ENCODE results near the gene ALG2. TPM values are rescaled to one million over a fixed set of nuclear protein-coding genes. Genes with fewer than 3 reads are reported as not detected.

ALG2 gene
- total RNA-seq, 1 donor from 2014 or later = 52.4 TPM

DNA sequence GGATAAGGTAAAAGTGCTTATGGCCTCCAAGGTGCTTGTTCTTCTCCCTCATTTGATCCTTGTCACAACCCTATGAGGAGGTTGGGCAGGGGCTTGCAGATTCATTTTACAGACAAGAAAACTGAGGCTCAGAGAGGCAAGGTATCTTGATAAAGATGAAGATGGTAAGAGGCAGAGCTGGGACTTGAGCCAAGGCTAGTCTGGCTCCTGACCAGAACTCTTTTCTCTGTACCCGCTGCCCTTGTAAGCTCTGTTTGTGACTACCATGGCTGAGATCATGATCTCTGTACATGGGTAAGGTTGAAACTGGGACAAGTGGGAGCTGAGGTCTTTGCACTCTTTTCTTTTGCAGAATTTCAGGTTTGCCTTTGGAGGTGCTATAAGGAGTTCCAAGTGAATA is 33.9 kb upstream of the ALG2 start:
- no peak overlapping the region for H3K4me3 ChIP-seq (ENCODE audit: low read depth, low read length)
- DNase-seq (ENCODE audit: low read depth) = no peak
- no peaks in the 10 kb centered on the region for H3K36me3 ChIP-seq (ENCODE audit: control insufficient read depth, insufficient read depth, low read length)
- H3K27me3 ChIP-seq (ENCODE audit: control insufficient read depth, insufficient read depth, low read length) = no peaks in the 10 kb centered on the region
- TF ChIP-seq, protein P1, sequence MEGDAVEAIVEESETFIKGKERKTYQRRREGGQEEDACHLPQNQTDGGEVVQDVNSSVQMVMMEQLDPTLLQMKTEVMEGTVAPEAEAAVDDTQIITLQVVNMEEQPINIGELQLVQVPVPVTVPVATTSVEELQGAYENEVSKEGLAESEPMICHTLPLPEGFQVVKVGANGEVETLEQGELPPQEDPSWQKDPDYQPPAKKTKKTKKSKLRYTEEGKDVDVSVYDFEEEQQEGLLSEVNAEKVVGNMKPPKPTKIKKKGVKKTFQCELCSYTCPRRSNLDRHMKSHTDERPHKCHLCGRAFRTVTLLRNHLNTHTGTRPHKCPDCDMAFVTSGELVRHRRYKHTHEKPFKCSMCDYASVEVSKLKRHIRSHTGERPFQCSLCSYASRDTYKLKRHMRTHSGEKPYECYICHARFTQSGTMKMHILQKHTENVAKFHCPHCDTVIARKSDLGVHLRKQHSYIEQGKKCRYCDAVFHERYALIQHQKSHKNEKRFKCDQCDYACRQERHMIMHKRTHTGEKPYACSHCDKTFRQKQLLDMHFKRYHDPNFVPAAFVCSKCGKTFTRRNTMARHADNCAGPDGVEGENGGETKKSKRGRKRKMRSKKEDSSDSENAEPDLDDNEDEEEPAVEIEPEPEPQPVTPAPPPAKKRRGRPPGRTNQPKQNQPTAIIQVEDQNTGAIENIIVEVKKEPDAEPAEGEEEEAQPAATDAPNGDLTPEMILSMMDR (IDR thresholded peaks at IDR 0.05; ENCODE audit: insufficient read depth, low read length, poor library complexity, severe bottlenecking) = no peak

DNA sequence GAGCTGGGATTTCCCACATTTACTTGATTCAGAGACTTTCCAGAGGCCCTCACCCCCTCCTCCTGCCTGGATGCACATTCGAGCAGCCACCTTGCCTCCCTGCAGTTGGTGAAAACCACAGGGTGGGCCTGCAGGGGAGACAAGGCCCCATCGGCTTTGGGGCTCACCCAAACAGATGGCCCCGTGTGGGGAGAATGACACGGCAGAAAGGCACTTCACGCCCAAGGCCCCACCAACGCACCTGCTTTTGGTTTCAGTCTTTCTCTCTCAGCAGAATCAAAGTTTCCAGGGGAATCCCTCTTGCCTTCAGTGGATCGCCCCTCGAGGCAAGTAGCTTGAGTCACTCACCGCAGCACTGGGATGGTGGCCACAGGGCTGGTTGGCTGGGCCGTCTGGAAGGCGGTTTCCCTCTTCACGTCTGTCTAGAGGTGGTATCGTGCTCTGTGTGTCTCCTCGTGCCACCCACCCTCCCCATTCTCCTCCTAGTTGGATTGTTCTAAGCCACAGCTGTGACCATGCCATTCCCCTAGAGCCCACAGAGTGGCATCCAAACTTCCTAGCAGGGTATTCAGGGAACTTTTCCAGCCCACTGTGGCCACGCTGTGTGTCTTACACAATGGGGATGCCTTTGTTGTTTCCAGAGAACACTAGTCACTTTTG is 32.2 kb upstream of the ALG2 start:
- no peaks in the 10 kb centered on the region for H3K36me3 ChIP-seq (ENCODE audit: control insufficient read depth, insufficient read depth, low read length)
- TF ChIP-seq, protein P1 (IDR thresholded peaks at IDR 0.05; ENCODE audit: insufficient read depth, low read length, poor library complexity, severe bottlenecking) = no peak
- H3K4me3 ChIP-seq (ENCODE audit: low read depth, low read length) = no peak overlapping the region
- DNase-seq (ENCODE audit: low read depth) = no peak
- H3K27me3 ChIP-seq (ENCODE audit: control insufficient read depth, insufficient read depth, low read length) = no peaks in the 10 kb centered on the region

DNA sequence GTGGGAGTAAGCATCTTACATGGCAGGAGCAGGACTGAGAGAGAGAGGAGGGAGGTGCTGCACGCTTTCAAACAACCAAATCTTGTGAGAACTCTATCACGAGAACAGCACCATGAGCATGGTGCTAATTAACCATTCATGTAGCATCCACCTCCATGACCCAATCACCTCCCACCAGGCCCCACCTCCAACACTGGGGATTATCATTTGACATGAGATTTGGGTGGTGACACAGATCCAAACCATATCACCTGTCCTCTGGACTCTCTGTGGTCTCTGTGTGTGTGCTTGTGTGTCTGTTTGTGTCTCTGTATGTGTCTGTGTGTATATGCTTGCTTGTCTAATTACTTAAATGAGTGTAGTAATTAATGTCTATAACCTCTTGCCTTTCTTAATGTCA is 31.4 kb upstream of the ALG2 start:
- TF ChIP-seq, protein P1 (IDR thresholded peaks at IDR 0.05; ENCODE audit: insufficient read depth, low read length, poor library complexity, severe bottlenecking) = no peak
- Histone ChIP-seq H3K36me3 (ENCODE audit: control insufficient read depth, insufficient read depth, low read length) (no peaks in the 10 kb centered on the region), H3K27me3 (ENCODE audit: control insufficient read depth, insufficient read depth, low read length) (no peaks in the 10 kb centered on the region), H3K4me3 (ENCODE audit: low read depth, low read length) (no peak overlapping the region)
- no peak for DNase-seq (ENCODE audit: low read depth)

DNA sequence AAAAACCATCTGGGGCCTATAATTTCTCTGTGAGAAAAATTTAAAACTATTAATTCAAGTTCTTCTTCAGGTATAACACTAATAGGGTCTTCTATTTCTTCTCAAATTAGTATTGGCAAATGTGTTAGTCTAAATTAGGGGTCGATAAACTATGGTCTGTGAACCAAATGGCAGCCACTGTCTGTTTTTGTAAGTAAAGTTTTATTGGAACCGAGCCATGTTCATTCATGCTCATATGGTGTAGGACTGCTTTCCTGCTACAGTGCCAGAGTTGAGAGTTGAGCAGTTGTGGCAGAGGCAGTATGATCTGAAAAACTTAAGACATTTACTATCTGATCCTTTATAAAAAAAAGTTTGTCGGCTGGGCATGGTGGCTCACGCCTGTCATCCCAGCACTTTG is 29.4 kb upstream of the ALG2 start:
- no peak for DNase-seq (ENCODE audit: low read depth)
- TF ChIP-seq, protein P1 (IDR thresholded peaks at IDR 0.05; ENCODE audit: insufficient read depth, low read length, poor library complexity, severe bottlenecking) = no peak
- Histone ChIP-seq H3K4me3 (ENCODE audit: low read depth, low read length) (no peak overlapping the region), H3K36me3 (ENCODE audit: control insufficient read depth, insufficient read depth, low read length) (no peaks in the 10 kb centered on the region), H3K27me3 (ENCODE audit: control insufficient read depth, insufficient read depth, low read length) (no peaks in the 10 kb centered on the region)

DNA sequence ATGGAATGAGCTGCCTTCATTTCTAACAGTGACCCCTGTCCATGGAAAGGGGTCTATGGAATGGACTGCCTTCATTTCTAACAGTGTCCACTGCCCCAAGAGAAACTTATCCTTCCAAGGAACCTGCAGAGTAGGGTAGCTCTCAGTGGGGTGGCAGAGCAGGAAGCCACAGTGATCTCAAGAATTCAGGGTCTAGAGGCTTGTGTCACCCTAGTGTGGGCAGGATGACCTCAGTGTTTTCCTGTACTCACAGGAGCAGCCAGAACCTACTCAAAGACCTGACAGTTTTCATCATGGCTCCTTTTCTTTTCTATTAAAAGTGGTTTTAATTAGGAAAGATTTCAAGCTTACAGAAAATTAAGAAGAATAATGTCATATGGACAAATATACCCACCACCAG is 27.9 kb upstream of the ALG2 start:
- TF ChIP-seq, protein P1 (IDR thresholded peaks at IDR 0.05; ENCODE audit: insufficient read depth, low read length, poor library complexity, severe bottlenecking) = no peak
- DNase-seq (ENCODE audit: low read depth) = no peak
- Histone ChIP-seq H3K27me3 (ENCODE audit: control insufficient read depth, insufficient read depth, low read length) (no peaks in the 10 kb centered on the region), H3K36me3 (ENCODE audit: control insufficient read depth, insufficient read depth, low read length) (no peaks in the 10 kb centered on the region), H3K4me3 (ENCODE audit: low read depth, low read length) (no peak overlapping the region)
